Liver (tissue), 9 donors: ENCODE data around the gene FBXO44. TPM values are rescaled to one million over a fixed set of nuclear protein-coding genes. Genes with fewer than 3 reads are reported as not detected.
A peak's percentile ranks its signal among the peaks of the same experiment; 100 is the strongest.

ENCODE experiments used
- DNase-seq: peaks from one replicate; pipeline ENCODE4 v3.0.0-alpha.2; 2017; ENCODE audit warnings: low spot score
- H3K27ac ChIP-seq, 2 donors: one replicate each; pipeline ENCODE4 v1.7.0; 2013; ENCODE audit warnings: inconsistent platforms in 2 of 2, low read length in 2 of 2, control low read depth in 1 of 2, low read depth in 1 of 2, mild to moderate bottlenecking in 1 of 2
- H3K27me3 ChIP-seq, 4 donors: one replicate each; pipeline versions ENCODE4 v1.6.1 to v1.7.0; 2013; ENCODE audit warnings: low read length in 3 of 4, inconsistent platforms in 1 of 4, mild to moderate bottlenecking in 1 of 4, moderate library complexity in 1 of 4; ENCODE audit not compliant: control insufficient read depth in 4 of 4, insufficient read depth in 4 of 4
- H3K36me3 ChIP-seq, 4 donors: one replicate each; pipeline versions ENCODE4 v1.6.1 to v1.7.0; 2013; ENCODE audit warnings: low read length in 3 of 4, mild to moderate bottlenecking in 3 of 4, low read depth in 1 of 4, moderate library complexity in 1 of 4; ENCODE audit not compliant: control insufficient read depth in 4 of 4, insufficient read depth in 3 of 4
- H3K4me1 ChIP-seq, 4 donors: one replicate each; pipeline versions ENCODE4 v1.6.1 to v1.7.0; 2013; ENCODE audit warnings: low read length in 3 of 4, mild to moderate bottlenecking in 3 of 4, moderate library complexity in 1 of 4; ENCODE audit not compliant: control insufficient read depth in 4 of 4, insufficient read depth in 4 of 4
- H3K4me3 ChIP-seq, 3 donors: one replicate each; pipeline versions ENCODE4 v1.6.1 to v1.7.0; 2013; ENCODE audit warnings: low read length in 3 of 3, control low read depth in 1 of 3, low read depth in 1 of 3, mild to moderate bottlenecking in 1 of 3
- H3K9ac ChIP-seq, 2 donors: one replicate each; pipeline ENCODE4 v1.7.0; 2013; ENCODE audit warnings: low read length in 2 of 2, mild to moderate bottlenecking in 2 of 2, moderate library complexity in 2 of 2, control low read depth in 1 of 2, low read depth in 1 of 2
- H3K9me3 ChIP-seq, 4 donors: one replicate each; pipeline versions ENCODE4 v1.6.1 to v1.7.0; 2013; ENCODE audit warnings: low read length in 3 of 4; ENCODE audit not compliant: control insufficient read depth in 4 of 4
- ATF3 ChIP-seq: IDR thresholded peaks from 2 replicates; pipeline ENCODE4 v1.6.1; 2016; ENCODE audit warnings: antibody characterized with exemption
- CTCF ChIP-seq: fragments of 150-350 bp; IDR thresholded peaks from 2 replicates; pipeline ENCODE4 v1.5.1; 2017; ENCODE audit warnings: improper control_type of control experiment, low read depth, low read length; ENCODE audit not compliant: missing input control
- FOXA1 ChIP-seq: IDR thresholded peaks from 2 replicates; pipeline ENCODE4 v1.6.1; 2016; ENCODE audit warnings: antibody characterized with exemption
- FOXA2 ChIP-seq: IDR thresholded peaks from 2 replicates; pipeline ENCODE4 v1.6.1; 2016; ENCODE audit warnings: antibody characterized with exemption
- GABPA ChIP-seq, 2 donors: IDR thresholded peaks in 1 of 2; conservative IDR thresholded peaks in 1 of 2; 2 replicates each; pipeline ENCODE4 v1.6.1; 2016; ENCODE audit warnings: antibody characterized with exemption in 2 of 2, mild to moderate bottlenecking in 1 of 2, moderate library complexity in 1 of 2
- HNF4A ChIP-seq, 2 donors: conservative IDR thresholded peaks; 2 replicates each; pipeline ENCODE4 v1.6.1; 2016; ENCODE audit warnings: antibody characterized with exemption in 2 of 2, mild to moderate bottlenecking in 2 of 2
- HNF4G ChIP-seq: IDR thresholded peaks from 2 replicates; pipeline ENCODE4 v1.6.1; 2016; ENCODE audit warnings: antibody characterized with exemption
- JUND ChIP-seq, 2 donors: IDR thresholded peaks; 2 replicates each; pipeline ENCODE4 v1.6.1; 2016; ENCODE audit warnings: antibody characterized with exemption in 2 of 2
- RAD21 ChIP-seq, 2 donors: IDR thresholded peaks; 2 replicates each; pipeline ENCODE4 v1.6.1; 2016; ENCODE audit warnings: antibody characterized with exemption in 2 of 2, mild to moderate bottlenecking in 2 of 2
- RXRA ChIP-seq, 2 donors: IDR thresholded peaks; 2 replicates each; pipeline ENCODE4 v1.6.1; 2017 to 2018; ENCODE audit warnings: antibody characterized with exemption in 2 of 2, mild to moderate bottlenecking in 1 of 2
- SP1 ChIP-seq: IDR thresholded peaks from 2 replicates; pipeline ENCODE4 v1.6.1; 2018; ENCODE audit warnings: antibody characterized with exemption, mild to moderate bottlenecking
- TAF1 ChIP-seq: conservative IDR thresholded peaks from 2 replicates; pipeline ENCODE4 v1.6.1; 2016; ENCODE audit warnings: antibody characterized with exemption, mild to moderate bottlenecking
- YY1 ChIP-seq: IDR thresholded peaks from 2 replicates; pipeline ENCODE4 v1.6.1; 2016; ENCODE audit warnings: antibody characterized with exemption, mild to moderate bottlenecking
- ZBTB33 ChIP-seq: IDR thresholded peaks from 2 replicates; pipeline ENCODE4 v1.6.1; 2016; ENCODE audit warnings: antibody characterized with exemption
- WGBS: extraction: QIAGEN DNeasy Blood & Tissue Kit; methylation state at CpG from one replicate; pipeline ENCODE4 v1.1.7; 2013; 5-methylcytosine and 5-hydroxymethylcytosine counted together
- polyA plus RNA-seq, 2 donors: library from polyadenylated mRNA; stranded (reverse) in 1 of 2; unstranded in 1 of 2; fragments of 200-250 nt in 1 of 2; fragments of >200 nt in 1 of 2; fragmentation: Nextera tagmentation in 1 of 2; extraction: Ambion mirVana in 1 of 2; gene quantifications; one replicate each; pipeline versions ENCODE4 v1.2.1 to v1.2.3, GENCODE V29; 2013 to 2015
- total RNA-seq, 2 donors: library from RNA; depleted of rRNA; stranded (reverse); fragments of >200 nt; gene quantifications; one replicate each; pipeline ENCODE4 v1.2.3, GENCODE V29; 2014
- donor health status: healthy.
- donor health status: healthy.
- donor health status: healthy.
- donor health status: healthy.
- donor health status: healthy.

Gene FBXO44
- total and polyA plus RNA-seq, 4 donors, result 3.6 to 13.2 (median 6.8) TPM

- DNase-seq, result no peak
- Histone ChIP-seq H3K4me1 (peaks cover 12 to 38% (median 25%) of the 10 kb centered on the region in 4 donors), H3K4me3 (no peak overlapping the region), H3K36me3 (peaks cover 0 to 5% (median 3%) of the 10 kb centered on the region in 4 donors), H3K9me3 (no peaks in the 10 kb centered on the region), H3K27me3 (no peaks in the 10 kb centered on the region), H3K9ac (no peak overlapping the region), H3K27ac (no peak overlapping the region)
- no peak for TF ChIP-seq FOXA2
- no peak for TF ChIP-seq RAD21 (IDR thresholded peaks at IDR 0.05)
- no peak for TF ChIP-seq TAF1
- no peak for TF ChIP-seq JUND (IDR thresholded peaks at IDR 0.05)
- TF ChIP-seq SP1, result no peak
- no peak for TF ChIP-seq HNF4A (conservative IDR thresholded peaks at IDR 0.05)
- no peak for TF ChIP-seq YY1
- no peak for TF ChIP-seq ZBTB33
- no peak for TF ChIP-seq FOXA1
- 89% methylated on average over 14 of the region's 14 CpGs for WGBS
Measured at GRCh38 chr1:11668516-11668915, 13.8 kb downstream of the FBXO44 start.

- Histone ChIP-seq H3K27me3 (no peaks in the 10 kb centered on the region), H3K27ac (peak overlapping the region in 1 of 2 donors; percentile 77), H3K36me3 (peaks cover 0 to 9% (median 6%) of the 10 kb centered on the region in 4 donors), H3K9ac (no peak overlapping the region), H3K4me1 (peaks cover 10 to 47% (median 36%) of the 10 kb centered on the region in 4 donors), H3K4me3 (no peak overlapping the region), H3K9me3 (no peaks in the 10 kb centered on the region)
- WGBS, result 77% methylated on average over 6 of the region's 6 CpGs
- TF ChIP-seq GABPA (IDR thresholded peaks at IDR 0.05 in 1 of 2, conservative IDR thresholded peaks at IDR 0.05 in 1 of 2), result no peak
- TF ChIP-seq SP1, result no peak
- no peak for TF ChIP-seq ATF3
- TF ChIP-seq RXRA (IDR thresholded peaks at IDR 0.05), result no peak
- no peak for DNase-seq
Measured at GRCh38 chr1:11670747-11671146, 16.1 kb downstream of the FBXO44 start.

GRCh38 chr1:11671205-11671543 is 16.5 kb downstream of the FBXO44 start:
- Histone ChIP-seq H3K4me3 (peak overlapping the region in 1 of 3 donors; percentile 26), H3K27me3 (no peaks in the 10 kb centered on the region), H3K9ac (no peak overlapping the region), H3K9me3 (no peaks in the 10 kb centered on the region), H3K4me1 (peaks cover 14 to 50% (median 40%) of the 10 kb centered on the region in 4 donors), H3K27ac (peak overlapping the region; percentile 77 to 81), H3K36me3 (peaks cover 0 to 9% (median 6%) of the 10 kb centered on the region in 4 donors)
- 48% methylated on average over 6 of the region's 6 CpGs for WGBS
- DNase-seq, result no peak
- TF ChIP-seq SP1, result no peak
- no peak for TF ChIP-seq CTCF
- TF ChIP-seq HNF4G, result no peak
- no peak for TF ChIP-seq RXRA (IDR thresholded peaks at IDR 0.05)
- no peak for TF ChIP-seq RAD21 (IDR thresholded peaks at IDR 0.05)
- no peak for TF ChIP-seq ZBTB33
- no peak for TF ChIP-seq TAF1
- TF ChIP-seq HNF4A (conservative IDR thresholded peaks at IDR 0.05), result no peak
